MM.1S (cell line): Measurements from ENCODE around the gene MTARC2.

Experiments used
- CTCF ChIP-seq: fragments of 300-600 bp; sonication (generic); IDR thresholded peaks from 2 replicates; pipeline ENCODE4 v1.5.1; 2016; ENCODE audit warnings: antibody characterized with exemption, low read length, mixed read lengths
- EZH2 ChIP-seq: fragments of 300-600 bp; sonication (generic); optimal IDR thresholded peaks from 2 replicates; pipeline ENCODE3; 2017; ENCODE audit warnings: low read depth, mild to moderate bottlenecking, antibody characterized with exemption, low read length, mixed read lengths
- EZH2phosphoT487 ChIP-seq: fragments of 300-600 bp; sonication (generic); IDR thresholded peaks from 2 replicates; pipeline ENCODE4 v1.6.1; 2018; ENCODE audit warnings: antibody characterized with exemption, low read length

- TF ChIP-seq CTCF (peak; percentile 95), EZH2 (no peak), EZH2phosphoT487 (no peak)
Observed at GRCh38 chr1:220733086-220733601, 15.0 kb upstream of the MTARC2 start.
